SH-SY5Y (cell line): ENCODE measurements around the gene TMEM38A.

ENCODE experiments used
- GATA2 ChIP-seq: IDR thresholded peaks from 2 replicates; pipeline ENCODE4 v1.6.1; 2011; ENCODE audit warnings: mild to moderate bottlenecking, low read depth, low read length
- GATA3 ChIP-seq: IDR thresholded peaks from 2 replicates; pipeline ENCODE4 v1.6.1; 2011; ENCODE audit warnings: low read depth, mild to moderate bottlenecking, low read length, moderate library complexity

DNA sequence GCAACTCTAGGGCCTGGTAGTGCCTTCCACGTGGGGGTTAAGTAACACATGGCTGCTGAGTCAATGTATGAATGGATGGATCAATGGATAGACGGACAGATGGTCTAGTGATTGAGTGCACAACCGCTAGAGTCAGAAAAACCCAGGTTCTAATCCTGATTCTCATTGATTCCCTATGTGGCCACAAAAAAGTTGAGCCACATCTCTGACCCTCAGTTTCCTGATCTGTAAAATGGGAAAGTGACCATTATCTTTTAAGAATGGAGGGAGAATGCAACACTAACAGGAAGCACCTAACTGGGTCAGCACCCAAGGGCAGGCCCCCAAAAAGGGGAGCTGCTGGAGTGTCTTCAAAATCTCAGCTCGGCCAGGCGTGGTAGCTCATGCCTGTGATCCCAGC lies 3.6 kb upstream of the TMEM38A start:
- no peak for TF ChIP-seq GATA2
- TF ChIP-seq GATA3 = no peak
